Stimulated activated CD4-positive, alpha-beta T cell treated with anti-CD3 and anti-CD28 coated beads, Interleukin-1b, Interleukin-23, amount 100 ng/mL, for 24 hours (primary cell): ENCODE measurements around the gene SORCS3.

ENCODE experiments used
- DNase-seq, 4 experiments: peaks; one replicate each; pipeline ENCODE4 v3.0.0-alpha.2; 2020; ENCODE audit warnings: low read depth in 4 of 4, low spot score in 1 of 4

The SORCS3 gene

GRCh38 chr10:104908581-104908980, 267.5 kb downstream of the SORCS3 start:
- no peak for DNase-seq

GRCh38 chr10:104910712-104911111, 269.6 kb downstream of the SORCS3 start:
- DNase-seq = no peak

- DNase-seq = no peak
Measured at GRCh38 chr10:104913390-104913789, 272.3 kb downstream of the SORCS3 start.

- DNase-seq = no peak
Measured at GRCh38 chr10:104920476-104920875, 279.4 kb downstream of the SORCS3 start.

- DNase-seq = no peak
Measured at GRCh38 chr10:104921763-104922162, 280.7 kb downstream of the SORCS3 start.

GRCh38 chr10:104922810-104923209, 281.7 kb downstream of the SORCS3 start:
- no peak for DNase-seq

GRCh38 chr10:104923501-104923900, 282.4 kb downstream of the SORCS3 start:
- DNase-seq = no peak

- DNase-seq = no peak
Measured at GRCh38 chr10:104924101-104924795, 283.2 kb downstream of the SORCS3 start.

GRCh38 chr10:104925232-104925851, 284.3 kb downstream of the SORCS3 start:
- DNase-seq = peak in 2 of 4 experiments; percentile 4 to 7

GRCh38 chr10:104928734-104929133, 287.6 kb downstream of the SORCS3 start:
- DNase-seq = no peak

GRCh38 chr10:104931612-104932134, 290.6 kb downstream of the SORCS3 start:
- no peak for DNase-seq

GRCh38 chr10:104935656-104936055, 294.6 kb downstream of the SORCS3 start:
- no peak for DNase-seq

- DNase-seq = no peak
Measured at GRCh38 chr10:104937567-104937966, 296.5 kb downstream of the SORCS3 start.

GRCh38 chr10:104938031-104938430, 296.9 kb downstream of the SORCS3 start:
- no peak for DNase-seq

GRCh38 chr10:104941662-104942061, 300.6 kb downstream of the SORCS3 start:
- no peak for DNase-seq

GRCh38 chr10:104947314-104947713, 306.2 kb downstream of the SORCS3 start:
- DNase-seq = no peak

- DNase-seq = no peak
Measured at GRCh38 chr10:104957178-104957841, 316.2 kb downstream of the SORCS3 start.

- no peak for DNase-seq
Measured at GRCh38 chr10:104966563-104967297, 325.6 kb downstream of the SORCS3 start.

- DNase-seq = no peak
Measured at GRCh38 chr10:104980368-104980767, 339.3 kb downstream of the SORCS3 start.

GRCh38 chr10:104981995-104982394, 340.9 kb downstream of the SORCS3 start:
- no peak for DNase-seq

GRCh38 chr10:104988686-104989085, 347.6 kb downstream of the SORCS3 start:
- DNase-seq = no peak
